VCaP (cell line): Measurements from ENCODE around the gene TST.

Experiments
- H3K27ac ChIP-seq: fragments of 450-650 bp; 2 replicates; pipeline ENCODE4 v1.5.1; 2017
- TF ChIP-seq, protein P1 (sequence below): fragments of 450-650 bp; conservative IDR thresholded peaks from 2 replicates; pipeline ENCODE4 v1.5.1; 2017; ENCODE audit warnings: mild to moderate bottlenecking, moderate library complexity

Gene TST

DNA sequence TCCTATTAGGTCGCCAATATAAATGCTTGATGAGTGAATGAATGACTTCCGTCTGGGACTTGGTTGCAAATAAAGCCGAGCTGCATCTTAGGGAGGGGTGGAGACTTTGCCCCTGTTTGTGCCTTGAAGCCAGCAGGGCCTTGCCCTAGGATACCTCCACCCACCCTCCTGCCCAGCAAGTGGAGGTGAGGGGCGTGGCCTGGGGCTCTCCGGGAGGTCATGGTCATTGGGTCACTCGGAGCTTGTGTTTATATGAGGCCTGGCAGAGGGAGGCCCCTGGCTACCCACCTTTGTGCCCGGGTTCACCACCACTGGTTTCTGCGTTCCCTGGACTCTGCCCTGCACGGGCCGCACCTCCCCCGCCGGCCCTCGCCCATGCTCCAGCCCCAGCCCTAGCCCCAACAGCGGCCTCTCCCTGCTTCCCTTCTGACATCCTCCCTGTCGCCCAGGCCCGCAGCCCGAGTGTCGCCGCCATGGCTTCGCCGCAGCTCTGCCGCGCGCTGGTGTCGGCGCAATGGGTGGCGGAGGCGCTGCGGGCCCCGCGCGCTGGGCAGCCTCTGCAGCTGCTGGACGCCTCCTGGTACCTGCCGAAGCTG is 4.6 kb upstream of the TST start:
- TF ChIP-seq, protein P1, sequence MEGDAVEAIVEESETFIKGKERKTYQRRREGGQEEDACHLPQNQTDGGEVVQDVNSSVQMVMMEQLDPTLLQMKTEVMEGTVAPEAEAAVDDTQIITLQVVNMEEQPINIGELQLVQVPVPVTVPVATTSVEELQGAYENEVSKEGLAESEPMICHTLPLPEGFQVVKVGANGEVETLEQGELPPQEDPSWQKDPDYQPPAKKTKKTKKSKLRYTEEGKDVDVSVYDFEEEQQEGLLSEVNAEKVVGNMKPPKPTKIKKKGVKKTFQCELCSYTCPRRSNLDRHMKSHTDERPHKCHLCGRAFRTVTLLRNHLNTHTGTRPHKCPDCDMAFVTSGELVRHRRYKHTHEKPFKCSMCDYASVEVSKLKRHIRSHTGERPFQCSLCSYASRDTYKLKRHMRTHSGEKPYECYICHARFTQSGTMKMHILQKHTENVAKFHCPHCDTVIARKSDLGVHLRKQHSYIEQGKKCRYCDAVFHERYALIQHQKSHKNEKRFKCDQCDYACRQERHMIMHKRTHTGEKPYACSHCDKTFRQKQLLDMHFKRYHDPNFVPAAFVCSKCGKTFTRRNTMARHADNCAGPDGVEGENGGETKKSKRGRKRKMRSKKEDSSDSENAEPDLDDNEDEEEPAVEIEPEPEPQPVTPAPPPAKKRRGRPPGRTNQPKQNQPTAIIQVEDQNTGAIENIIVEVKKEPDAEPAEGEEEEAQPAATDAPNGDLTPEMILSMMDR = no peak

DNA sequence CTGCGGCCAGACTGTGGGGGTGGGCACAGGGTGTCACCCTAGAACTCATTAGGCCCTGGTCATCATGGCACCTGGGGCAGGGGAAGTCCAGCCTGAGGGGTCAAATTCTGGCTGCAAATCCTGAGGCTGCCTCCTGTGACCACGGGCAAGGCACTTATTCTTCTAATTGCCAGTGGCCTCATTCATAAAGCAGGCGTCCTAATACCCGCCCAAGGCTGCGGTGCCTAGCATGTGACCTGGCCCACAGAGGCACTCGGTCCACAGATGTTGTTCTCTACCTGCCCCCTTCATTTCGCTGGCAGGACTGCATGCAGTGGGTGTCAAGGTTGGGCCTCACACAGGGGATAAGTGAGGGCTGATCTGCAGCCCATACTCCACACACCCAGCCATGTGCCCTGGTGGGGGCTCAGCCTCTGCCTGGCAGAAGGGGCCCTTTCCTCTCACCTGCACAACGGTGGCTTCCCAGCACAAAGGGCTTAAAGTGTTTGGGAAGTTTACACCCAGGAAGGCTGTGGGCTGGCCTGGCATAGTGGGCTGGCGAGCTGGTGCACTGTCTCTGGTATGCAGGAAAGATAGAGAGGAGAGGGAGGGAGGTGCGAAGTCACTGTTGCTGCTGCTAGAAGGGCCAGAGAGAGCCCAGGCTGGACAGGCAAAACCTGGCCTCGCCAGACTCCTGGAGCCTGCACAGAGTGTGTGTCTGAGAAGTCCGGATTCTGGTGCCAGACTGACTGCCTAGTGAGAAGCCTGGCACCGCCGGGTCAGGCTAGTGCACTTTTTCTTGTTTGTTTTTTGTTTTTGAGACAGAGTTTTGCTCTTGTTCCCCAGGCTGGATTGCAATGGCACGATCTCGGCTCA is 3.5 kb upstream of the TST start:
- TF ChIP-seq, protein P1 = no peak
- H3K27ac ChIP-seq = no peak overlapping the region

More for the DNA sequence above, 4.6 kb upstream of the TST start:
- no peak overlapping the region for H3K27ac ChIP-seq

DNA sequence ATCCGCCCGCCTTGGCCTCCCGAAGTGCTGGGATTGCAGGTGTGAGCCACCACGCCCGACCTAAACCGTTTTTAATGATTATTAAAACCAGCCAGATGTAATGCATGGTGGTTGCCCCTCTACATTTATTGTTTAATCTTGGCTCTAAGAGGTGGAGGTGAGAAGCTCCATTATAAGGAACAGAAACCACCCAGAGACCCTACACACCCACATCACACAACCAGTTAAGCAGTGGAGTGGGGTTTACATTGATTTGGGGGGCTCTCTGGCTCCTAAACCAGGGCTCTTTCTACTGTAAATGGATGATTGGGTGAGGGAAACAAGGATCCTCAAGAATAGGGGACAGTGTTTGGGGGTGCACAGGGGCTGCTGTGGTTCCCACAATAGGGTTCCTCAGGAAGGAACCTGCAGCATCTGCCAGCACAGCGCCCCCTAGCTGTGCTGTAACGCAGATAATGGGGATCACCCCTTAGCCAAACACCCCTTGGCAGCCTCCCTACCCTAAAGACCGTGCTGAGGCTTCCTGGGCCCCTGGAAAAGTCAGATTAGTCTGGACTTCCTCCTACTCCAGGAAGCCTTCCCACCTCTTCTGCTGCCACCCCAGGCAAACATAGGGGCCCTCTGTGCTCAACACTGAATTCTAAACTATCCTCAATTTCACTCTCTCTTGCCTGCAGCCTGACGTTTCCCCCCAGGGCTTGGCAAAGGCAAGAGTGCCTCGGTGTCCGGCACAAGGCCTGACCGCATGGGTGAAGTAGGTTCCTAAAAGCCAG is 2.6 kb upstream of the TST start:
- TF ChIP-seq, protein P1 = peak; percentile 67
- H3K27ac ChIP-seq = no peak overlapping the region

DNA sequence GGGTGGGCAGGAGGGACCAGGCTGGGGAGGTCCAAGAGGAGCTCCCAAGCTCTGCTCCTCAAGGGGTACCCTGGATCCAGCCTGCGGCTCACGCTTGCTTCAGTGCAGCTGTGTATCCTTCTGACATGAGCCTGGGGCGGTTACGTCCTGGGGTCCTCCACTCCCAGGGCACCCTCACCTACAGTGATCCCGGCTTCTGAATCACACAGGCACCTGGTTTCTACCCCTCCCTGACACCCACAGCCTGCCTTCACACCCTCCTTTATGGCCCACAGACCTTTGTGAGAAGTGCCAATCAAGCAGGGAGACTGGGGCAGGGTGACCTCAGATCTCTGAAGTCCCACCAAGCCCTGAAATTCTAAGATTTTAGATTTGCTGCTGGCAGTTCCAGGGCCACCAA is 1.8 kb upstream of the TST start:
- TF ChIP-seq, protein P1 = no peak
- H3K27ac ChIP-seq = no peak overlapping the region

DNA sequence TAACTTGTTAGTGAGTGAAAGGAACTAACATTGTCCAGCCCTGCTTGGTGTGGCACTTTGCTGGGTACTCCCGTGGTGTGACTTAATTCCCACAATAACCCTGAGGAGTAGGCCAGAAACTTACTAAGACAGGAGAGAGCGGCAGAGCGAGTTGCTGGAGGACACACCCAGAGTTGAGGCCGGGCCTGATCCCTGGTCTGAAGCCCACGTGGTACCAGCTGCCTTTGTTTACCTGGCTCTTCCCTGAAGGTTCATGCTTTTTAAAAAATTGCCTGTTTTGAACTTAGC is 889 bp upstream of the TST start:
- peak overlapping the region; percentile 96 for H3K27ac ChIP-seq
- TF ChIP-seq, protein P1 = no peak

DNA sequence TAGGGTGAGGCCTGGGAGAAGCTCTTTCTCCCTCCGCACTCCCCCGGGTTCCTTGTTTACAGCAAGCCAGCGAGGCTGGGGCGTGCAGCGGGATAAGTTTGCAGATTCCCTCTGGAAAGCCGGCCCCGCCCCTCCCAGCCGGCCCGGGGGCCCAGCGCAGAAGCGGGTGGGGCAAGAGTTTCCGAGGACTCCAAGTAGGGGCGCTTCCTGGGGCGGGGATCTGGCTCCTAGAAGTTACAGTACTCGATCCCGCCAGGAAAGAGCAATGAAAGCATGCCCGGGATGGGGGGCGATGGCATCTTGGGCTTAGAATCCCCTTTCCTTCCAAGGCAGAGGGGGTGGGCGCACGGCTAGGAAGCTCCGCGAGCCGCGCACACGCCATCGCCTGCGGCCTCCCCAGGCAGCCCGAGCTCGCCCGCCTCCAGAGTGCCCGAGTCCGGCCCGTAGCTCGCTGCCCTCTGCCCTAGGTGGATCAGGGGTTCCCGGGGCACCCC is 385 bp downstream of the TST start:
- TF ChIP-seq, protein P1 = no peak
- peak overlapping the region; percentile 96 for H3K27ac ChIP-seq

DNA sequence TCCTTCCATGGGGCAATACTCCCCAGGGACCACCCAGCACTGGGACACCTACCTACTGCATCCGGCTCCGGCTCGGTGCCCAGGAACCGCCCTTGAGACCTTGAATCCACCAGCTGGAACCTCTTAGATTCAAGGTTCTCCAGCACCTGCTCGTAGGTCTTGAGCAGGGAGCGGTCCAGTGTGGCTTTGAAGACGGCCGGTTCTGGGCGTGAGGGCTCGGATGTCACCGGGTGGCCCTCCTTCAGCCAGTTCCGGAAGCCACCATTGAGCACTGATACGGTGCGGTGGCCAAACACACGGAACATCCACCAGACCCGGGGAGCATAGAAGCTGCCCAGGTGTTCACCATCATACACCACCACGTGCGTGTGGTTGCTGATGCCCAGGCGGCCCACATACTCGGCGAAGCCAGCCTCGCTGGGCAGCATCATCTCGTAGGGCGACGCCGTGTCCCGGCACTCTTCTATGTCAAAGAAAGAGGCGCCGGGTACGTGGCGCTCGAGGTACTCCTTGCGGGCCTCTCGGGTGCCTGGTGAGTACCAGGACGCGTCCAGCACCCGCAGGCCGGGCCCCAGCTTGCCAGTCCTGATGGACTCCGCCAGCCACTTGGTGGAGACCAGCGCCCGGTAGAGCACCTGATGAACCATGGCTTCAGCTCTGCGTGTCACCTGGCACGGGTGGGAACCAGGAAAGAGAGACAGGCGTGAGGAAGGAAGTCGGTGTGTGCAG is 997 bp downstream of the TST start:
- TF ChIP-seq, protein P1 = no peak
- H3K27ac ChIP-seq = peak overlapping the region; percentile 96
